SK-N-SH (cell line): Measurements from ENCODE around the gene TMEM259.

ENCODE experiments used
- CTCF ChIP-seq: fragments of 200-600 bp; sonication (generic); IDR thresholded peaks from 2 replicates; pipeline ENCODE4 v1.6.1; 2017; ENCODE audit warnings: antibody characterized with exemption, mild to moderate bottlenecking, moderate library complexity
- GABPA ChIP-seq: IDR thresholded peaks from 2 replicates; pipeline ENCODE4 v1.4.0; 2012; ENCODE audit warnings: low read depth, mild to moderate bottlenecking
- MAX ChIP-seq: IDR thresholded peaks from 2 replicates; pipeline ENCODE4 v1.4.0; 2012; ENCODE audit warnings: low read depth

- TF ChIP-seq MAX (no peak), CTCF (no peak), GABPA (no peak)
Observed at GRCh38 chr19:1067341-1067957, 46.5 kb upstream of the TMEM259 start.
